Neural cell (in vitro differentiated cells): ENCODE measurements around the gene ASB18.

Experiments
- EP300 ChIP-seq: fragments of 450-650 bp; conservative IDR thresholded peaks from 2 replicates; pipeline ENCODE4 v1.6.1; 2014; ENCODE audit warnings: antibody characterized with exemption, mild to moderate bottlenecking, moderate library complexity; ENCODE audit not compliant: poor library complexity, severe bottlenecking
- EZH2 ChIP-seq: fragments of 200-600, 300-800 bp; shearing (Covaris generic), sonication (generic); IDR thresholded peaks from 2 replicates; pipeline ENCODE4 v1.6.1; 2014; ENCODE audit warnings: antibody characterized with exemption, low read length, borderline replicate concordance, mild to moderate bottlenecking; ENCODE audit not compliant: insufficient read depth, poor library complexity, severe bottlenecking
- MXI1 ChIP-seq: fragments of 450-650 bp; conservative IDR thresholded peaks from 2 replicates; pipeline ENCODE4 v1.6.1; 2014; ENCODE audit warnings: antibody characterized with exemption, mild to moderate bottlenecking; ENCODE audit not compliant: poor library complexity, severe bottlenecking
- POLR2AphosphoS5 ChIP-seq: IDR thresholded peaks from 2 replicates; pipeline ENCODE4 v1.6.1; 2012
- TAF1 ChIP-seq: IDR thresholded peaks from 2 replicates; pipeline ENCODE4 v1.6.1; 2012; ENCODE audit warnings: low read depth
- TF ChIP-seq, protein P1 (sequence below): fragments of 450-650 bp; IDR thresholded peaks from 2 replicates; pipeline ENCODE4 v1.5.1; 2014; ENCODE audit warnings: antibody characterized with exemption, mild to moderate bottlenecking, moderate library complexity; ENCODE audit not compliant: poor library complexity, severe bottlenecking
- TF ChIP-seq, protein P2 (sequence below): IDR thresholded peaks from 2 replicates; pipeline ENCODE4 v1.6.1; 2012; ENCODE audit warnings: borderline replicate concordance

DNA sequence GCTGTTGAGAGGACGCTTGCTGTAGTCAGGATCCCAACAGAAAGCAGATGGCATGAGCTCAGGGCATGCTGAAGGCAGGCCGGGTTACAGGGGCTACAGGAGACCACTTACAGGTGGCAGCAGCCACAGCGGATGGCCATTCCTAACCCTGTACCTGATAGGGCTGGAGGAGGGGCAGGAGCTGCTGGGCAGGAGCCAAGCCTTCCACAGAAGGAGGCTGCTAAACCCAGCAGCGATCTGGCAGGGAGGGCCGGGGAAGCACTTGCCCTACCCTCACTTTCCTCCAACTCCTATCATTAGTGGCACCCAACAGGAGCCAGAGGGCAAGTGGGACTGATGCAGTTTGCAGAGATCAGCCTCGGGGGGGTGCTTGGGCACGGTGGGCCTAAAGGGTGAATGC, 2.0 kb downstream of the ASB18 start:
- TF ChIP-seq, protein P1, sequence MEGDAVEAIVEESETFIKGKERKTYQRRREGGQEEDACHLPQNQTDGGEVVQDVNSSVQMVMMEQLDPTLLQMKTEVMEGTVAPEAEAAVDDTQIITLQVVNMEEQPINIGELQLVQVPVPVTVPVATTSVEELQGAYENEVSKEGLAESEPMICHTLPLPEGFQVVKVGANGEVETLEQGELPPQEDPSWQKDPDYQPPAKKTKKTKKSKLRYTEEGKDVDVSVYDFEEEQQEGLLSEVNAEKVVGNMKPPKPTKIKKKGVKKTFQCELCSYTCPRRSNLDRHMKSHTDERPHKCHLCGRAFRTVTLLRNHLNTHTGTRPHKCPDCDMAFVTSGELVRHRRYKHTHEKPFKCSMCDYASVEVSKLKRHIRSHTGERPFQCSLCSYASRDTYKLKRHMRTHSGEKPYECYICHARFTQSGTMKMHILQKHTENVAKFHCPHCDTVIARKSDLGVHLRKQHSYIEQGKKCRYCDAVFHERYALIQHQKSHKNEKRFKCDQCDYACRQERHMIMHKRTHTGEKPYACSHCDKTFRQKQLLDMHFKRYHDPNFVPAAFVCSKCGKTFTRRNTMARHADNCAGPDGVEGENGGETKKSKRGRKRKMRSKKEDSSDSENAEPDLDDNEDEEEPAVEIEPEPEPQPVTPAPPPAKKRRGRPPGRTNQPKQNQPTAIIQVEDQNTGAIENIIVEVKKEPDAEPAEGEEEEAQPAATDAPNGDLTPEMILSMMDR, result no peak
- no peak for TF ChIP-seq TAF1
- TF ChIP-seq, protein P2, sequence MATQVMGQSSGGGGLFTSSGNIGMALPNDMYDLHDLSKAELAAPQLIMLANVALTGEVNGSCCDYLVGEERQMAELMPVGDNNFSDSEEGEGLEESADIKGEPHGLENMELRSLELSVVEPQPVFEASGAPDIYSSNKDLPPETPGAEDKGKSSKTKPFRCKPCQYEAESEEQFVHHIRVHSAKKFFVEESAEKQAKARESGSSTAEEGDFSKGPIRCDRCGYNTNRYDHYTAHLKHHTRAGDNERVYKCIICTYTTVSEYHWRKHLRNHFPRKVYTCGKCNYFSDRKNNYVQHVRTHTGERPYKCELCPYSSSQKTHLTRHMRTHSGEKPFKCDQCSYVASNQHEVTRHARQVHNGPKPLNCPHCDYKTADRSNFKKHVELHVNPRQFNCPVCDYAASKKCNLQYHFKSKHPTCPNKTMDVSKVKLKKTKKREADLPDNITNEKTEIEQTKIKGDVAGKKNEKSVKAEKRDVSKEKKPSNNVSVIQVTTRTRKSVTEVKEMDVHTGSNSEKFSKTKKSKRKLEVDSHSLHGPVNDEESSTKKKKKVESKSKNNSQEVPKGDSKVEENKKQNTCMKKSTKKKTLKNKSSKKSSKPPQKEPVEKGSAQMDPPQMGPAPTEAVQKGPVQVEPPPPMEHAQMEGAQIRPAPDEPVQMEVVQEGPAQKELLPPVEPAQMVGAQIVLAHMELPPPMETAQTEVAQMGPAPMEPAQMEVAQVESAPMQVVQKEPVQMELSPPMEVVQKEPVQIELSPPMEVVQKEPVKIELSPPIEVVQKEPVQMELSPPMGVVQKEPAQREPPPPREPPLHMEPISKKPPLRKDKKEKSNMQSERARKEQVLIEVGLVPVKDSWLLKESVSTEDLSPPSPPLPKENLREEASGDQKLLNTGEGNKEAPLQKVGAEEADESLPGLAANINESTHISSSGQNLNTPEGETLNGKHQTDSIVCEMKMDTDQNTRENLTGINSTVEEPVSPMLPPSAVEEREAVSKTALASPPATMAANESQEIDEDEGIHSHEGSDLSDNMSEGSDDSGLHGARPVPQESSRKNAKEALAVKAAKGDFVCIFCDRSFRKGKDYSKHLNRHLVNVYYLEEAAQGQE, result no peak
- TF ChIP-seq POLR2AphosphoS5, result no peak
- TF ChIP-seq EZH2, result no peak
- TF ChIP-seq EP300, result no peak
- no peak for TF ChIP-seq MXI1
